WI38 (cell line): ENCODE results near the gene HNRNPD.
"Not testable (repeated sequence)": the region's sequence is repeated elsewhere in the genome, so short reads cannot be mapped to it uniquely, and the experiment has no call there.

Experiments
- H3K4me3 ChIP-seq: 2 replicates; pipeline ENCODE4 v1.5.1; 2011; ENCODE audit warnings: low read depth, mild to moderate bottlenecking, control low read depth, low read length
- CTCF ChIP-seq: IDR thresholded peaks from 2 replicates; pipeline ENCODE4 v1.5.1; 2012; ENCODE audit warnings: low read depth, mild to moderate bottlenecking, control low read depth, low read length

The HNRNPD gene

DNA sequence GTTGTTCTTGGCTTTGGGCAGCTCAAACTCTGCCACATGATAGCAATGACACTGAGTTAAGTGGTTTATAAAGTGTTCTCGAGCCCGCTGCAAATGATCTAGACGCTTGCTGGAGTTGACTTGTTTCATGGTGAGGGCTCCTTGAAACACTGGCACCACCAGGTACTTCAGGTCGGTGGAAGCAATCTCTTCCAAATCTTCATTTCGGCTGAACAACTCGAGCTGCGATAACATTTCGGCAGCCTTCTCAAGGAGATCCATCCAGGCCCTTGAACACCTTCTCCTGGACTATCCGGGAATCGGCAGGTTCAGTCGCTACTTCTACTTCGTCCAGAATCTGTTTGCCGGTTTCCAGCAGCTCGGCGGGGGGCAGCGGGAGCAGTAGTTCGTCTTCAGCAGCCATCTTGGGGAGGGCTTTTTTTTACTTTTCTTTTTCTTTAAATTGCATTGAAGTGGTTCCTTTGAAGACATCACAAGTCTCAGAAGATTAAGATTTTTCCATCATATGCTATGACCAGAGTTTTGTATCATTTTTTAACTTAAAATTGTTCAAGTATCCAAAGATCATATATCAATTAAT is 28.5 kb upstream of the HNRNPD start:
- H3K4me3 ChIP-seq = no peak overlapping the region
- no peak for TF ChIP-seq CTCF

GRCh38 chr4:82401600-82401999 is 27.8 kb upstream of the HNRNPD start:
- TF ChIP-seq CTCF = no peak
- no peak overlapping the region for H3K4me3 ChIP-seq

DNA sequence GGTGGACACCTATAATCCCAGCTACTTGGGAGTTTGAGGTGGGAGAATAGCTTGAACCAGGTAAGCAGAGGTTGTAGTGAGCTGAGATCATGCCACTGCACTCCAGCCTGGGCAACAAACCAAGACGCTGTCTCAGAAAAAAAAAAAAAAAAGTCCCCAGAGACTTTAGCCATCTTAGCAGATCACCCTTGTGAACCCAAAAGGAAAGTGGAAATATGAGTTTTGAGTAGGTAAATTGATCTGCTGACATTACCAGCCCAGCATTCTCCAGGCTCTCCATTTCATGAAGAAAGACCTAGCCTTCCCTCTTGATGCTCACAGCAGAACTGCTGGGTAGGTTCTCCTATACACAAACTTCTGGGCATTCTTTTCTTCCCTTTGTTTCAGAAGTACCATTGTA is 24.5 kb upstream of the HNRNPD start:
- no peak for TF ChIP-seq CTCF
- no peak overlapping the region for H3K4me3 ChIP-seq

GRCh38 chr4:82397527-82397926 is 23.7 kb upstream of the HNRNPD start:
- H3K4me3 ChIP-seq = no peak overlapping the region
- no peak for TF ChIP-seq CTCF

- no peak for TF ChIP-seq CTCF
- H3K4me3 ChIP-seq = no peak overlapping the region
Measured at GRCh38 chr4:82394896-82395295, 21.1 kb upstream of the HNRNPD start.

DNA sequence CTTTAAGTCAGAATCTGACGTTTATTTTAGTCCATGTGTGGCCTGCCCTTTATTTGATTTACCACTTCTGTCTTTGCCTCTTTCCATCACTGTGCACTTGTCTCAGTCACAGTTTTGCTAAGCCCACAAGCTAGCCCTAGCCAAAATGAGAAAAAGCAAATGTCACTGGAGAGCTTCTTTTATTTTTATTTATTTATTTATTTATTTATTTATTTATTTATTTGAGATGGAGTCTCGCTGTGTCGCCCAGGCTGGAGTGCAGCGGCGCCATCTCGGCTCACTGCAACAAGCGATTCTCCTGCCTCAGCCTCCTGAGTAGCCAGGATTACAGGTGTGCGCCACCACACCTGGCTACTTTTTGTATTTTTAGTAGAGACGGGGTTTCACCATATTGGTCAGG is 16.3 kb upstream of the HNRNPD start:
- not testable (repeated sequence) for H3K4me3 ChIP-seq

- TF ChIP-seq CTCF = no peak
- H3K4me3 ChIP-seq = no peak overlapping the region
Measured at GRCh38 chr4:82388405-82388804, 14.6 kb upstream of the HNRNPD start.

DNA sequence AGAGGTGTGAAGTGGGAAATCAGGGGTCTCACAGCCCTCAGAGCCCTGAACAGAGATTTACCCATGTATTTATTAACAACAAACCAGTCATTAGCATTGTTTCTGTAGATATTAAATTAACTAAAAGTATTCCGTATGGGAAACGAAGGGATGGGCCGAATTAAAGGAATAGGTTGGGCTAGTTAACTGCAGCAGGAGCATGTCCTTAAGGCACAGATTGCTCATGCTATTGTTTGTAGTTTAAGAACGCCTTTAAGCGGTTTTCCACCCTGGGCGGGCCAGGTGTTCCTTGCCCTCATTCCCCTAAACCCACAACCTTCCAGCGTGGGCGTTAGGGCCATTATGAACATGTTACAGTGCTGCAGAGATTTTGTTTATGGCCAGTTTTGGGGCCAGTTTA is 12.5 kb upstream of the HNRNPD start:
- H3K4me3 ChIP-seq = not testable (repeated sequence)
